ENCODE measurements around the gene BRAT1.

The BRAT1 gene

DNA sequence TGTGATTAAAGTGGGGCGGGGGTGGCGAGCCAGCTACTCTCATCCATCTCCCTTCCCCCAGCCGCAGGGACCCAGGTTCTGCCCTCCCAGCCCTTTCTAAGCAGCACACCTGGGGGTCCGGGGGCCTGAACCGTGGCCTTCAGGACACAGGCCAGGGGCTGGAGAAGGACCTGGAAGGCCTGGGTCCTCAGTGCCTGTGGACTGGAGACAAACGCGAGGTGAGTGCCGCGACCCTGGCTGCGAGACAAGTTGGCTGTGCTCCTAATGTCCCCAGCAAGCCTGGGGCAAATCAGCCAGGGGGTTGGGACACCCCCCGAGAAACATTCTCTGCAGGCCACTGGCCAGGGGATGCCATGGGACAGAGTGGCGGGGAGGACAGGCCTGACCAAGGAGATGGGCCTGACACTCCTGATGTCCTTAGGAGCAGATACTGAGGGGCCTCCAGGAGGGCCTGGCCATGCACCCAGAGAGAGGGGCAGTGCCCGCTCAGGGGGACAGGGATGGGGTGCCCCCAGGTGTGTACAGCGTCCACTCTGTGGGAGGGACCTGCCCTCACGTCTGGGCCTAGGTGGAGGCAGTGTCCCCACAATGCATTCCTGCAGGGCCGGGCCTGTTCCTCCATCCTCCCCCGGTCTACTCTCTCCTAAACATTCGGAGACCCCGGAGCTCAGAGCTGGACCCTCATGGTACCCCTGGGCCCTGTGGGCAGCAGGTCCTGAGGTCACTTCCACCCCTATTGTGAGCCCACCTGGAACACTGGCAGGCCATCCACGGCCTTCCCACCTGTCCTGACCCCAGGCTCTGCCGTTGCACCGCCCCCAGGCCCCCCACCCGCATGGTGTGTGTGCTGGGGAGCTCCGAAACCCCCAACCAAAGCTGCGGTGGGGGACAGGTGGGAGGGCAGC lies 13.1 kb downstream of the BRAT1 start:
- Histone ChIP-seq H3K27me3 (replicated peaks) (no peaks in the 10 kb centered on the region), H3K27ac (no peak overlapping the region), H3K4me3 (ENCODE audit: low read depth, low read length) (no peak overlapping the region), H3K36me3 (replicated peaks) (peaks cover 43% of the 10 kb centered on the region)
- DNase-seq: no peak
- TF ChIP-seq, protein P1, sequence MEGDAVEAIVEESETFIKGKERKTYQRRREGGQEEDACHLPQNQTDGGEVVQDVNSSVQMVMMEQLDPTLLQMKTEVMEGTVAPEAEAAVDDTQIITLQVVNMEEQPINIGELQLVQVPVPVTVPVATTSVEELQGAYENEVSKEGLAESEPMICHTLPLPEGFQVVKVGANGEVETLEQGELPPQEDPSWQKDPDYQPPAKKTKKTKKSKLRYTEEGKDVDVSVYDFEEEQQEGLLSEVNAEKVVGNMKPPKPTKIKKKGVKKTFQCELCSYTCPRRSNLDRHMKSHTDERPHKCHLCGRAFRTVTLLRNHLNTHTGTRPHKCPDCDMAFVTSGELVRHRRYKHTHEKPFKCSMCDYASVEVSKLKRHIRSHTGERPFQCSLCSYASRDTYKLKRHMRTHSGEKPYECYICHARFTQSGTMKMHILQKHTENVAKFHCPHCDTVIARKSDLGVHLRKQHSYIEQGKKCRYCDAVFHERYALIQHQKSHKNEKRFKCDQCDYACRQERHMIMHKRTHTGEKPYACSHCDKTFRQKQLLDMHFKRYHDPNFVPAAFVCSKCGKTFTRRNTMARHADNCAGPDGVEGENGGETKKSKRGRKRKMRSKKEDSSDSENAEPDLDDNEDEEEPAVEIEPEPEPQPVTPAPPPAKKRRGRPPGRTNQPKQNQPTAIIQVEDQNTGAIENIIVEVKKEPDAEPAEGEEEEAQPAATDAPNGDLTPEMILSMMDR (IDR thresholded peaks at IDR 0.05; ENCODE audit: low read depth, low read length, missing control alignments): no peak
- in situ Hi-C loops (cut with HindIII; ENCODE audit: low pct_ligation_motif_present, low sequenced_read_pairs): no loop called here

DNA sequence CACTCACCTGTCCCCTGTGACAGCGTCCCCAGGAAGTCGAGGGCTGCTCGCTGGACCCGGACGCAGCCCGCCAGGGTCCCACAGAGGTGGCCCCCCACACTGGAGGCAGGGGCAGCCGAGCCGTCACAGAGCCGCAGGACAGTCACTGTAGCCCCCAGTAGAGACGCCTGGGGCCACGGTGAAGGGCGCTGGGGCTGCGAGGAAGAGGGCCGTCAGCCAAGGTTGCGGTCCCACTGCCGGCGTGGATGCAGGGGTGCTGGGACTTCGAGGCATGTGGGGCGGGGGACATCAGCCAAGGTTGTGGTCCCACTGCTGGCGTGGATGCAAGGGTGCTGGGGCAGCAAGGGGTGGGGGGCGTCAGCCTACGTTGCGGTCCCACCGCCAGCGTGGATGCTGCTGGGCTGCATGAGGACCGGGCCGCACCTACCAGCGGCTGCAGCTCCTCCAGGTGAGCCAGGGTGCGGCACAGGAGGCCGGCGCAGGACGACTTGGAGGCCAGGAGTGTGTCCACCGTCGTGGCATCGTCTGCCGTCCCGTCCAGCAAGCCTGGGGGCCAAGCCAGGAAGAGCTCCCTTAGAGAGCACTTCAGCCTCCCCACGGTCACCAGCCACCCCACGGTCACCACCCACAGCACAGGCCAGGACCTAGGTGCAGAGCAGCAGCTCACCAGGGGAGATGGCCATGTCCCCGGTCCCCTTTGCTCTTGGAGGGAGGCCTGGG lies 13.9 kb downstream of the BRAT1 start:
- TF ChIP-seq, protein P1 (IDR thresholded peaks at IDR 0.05; ENCODE audit: low read depth, low read length, missing control alignments): no peak
- H3K4me3 ChIP-seq (ENCODE audit: low read depth, low read length): no peak overlapping the region
- no peak overlapping the region for H3K27ac ChIP-seq
- DNase-seq: no peak
- no peaks in the 10 kb centered on the region for H3K27me3 ChIP-seq (replicated peaks)
- peaks cover 38% of the 10 kb centered on the region for H3K36me3 ChIP-seq (replicated peaks)
- in situ Hi-C loops (cut with HindIII; ENCODE audit: low pct_ligation_motif_present, low sequenced_read_pairs): no loop called here

DNA sequence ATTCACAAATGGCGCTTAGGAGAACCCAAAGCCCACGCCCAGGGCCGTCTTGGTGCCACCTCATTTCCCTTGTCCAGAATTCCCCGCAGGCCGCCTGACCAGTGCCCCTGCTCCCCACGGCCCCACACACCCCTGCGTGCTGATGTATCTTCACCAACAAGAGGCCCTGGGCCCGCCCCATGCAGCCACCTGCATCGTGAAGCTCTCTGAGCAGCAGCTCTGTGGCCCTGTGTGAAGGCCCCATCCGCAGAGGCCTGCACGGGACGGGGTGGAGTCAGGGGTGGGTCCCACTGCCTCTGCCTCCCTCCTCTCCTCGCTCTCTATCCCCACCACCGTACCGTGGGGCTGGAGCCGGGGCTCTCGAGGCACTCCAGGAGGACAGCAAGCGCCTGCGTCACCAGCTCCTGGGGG lies 14.7 kb downstream of the BRAT1 start:
- no peaks in the 10 kb centered on the region for H3K27me3 ChIP-seq (replicated peaks)
- H3K36me3 ChIP-seq (replicated peaks): peaks cover 33% of the 10 kb centered on the region
- TF ChIP-seq, protein P1 (IDR thresholded peaks at IDR 0.05; ENCODE audit: low read depth, low read length, missing control alignments): no peak
- no peak overlapping the region for H3K27ac ChIP-seq
- in situ Hi-C loops (cut with HindIII; ENCODE audit: low pct_ligation_motif_present, low sequenced_read_pairs): no loop called here
- H3K4me3 ChIP-seq (ENCODE audit: low read depth, low read length): no peak overlapping the region
- no peak for DNase-seq

DNA sequence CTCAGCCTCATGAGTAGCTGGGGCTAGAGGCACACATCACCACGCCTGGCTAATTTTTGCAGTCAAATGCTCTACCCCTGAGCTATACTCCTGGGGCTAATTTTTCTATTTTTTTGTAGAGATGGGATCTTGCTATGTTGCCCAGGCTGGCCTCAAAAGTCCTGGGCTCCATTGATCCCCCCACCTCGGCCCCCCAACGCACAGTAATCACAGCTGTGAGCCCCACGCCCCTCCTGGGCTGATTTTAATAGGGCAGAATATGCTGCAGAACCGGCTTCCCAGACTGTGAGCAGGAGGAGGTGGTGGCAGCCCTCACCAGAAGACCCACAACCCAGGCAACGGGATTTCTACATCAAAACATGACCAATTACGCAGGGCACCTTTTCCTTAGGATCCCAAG lies 15.2 kb downstream of the BRAT1 start:
- DNase-seq: no peak
- no peaks in the 10 kb centered on the region for H3K27me3 ChIP-seq (replicated peaks)
- TF ChIP-seq, protein P1 (IDR thresholded peaks at IDR 0.05; ENCODE audit: low read depth, low read length, missing control alignments): no peak
- in situ Hi-C loops (cut with HindIII; ENCODE audit: low pct_ligation_motif_present, low sequenced_read_pairs): no loop called here
- peaks cover 33% of the 10 kb centered on the region for H3K36me3 ChIP-seq (replicated peaks)
- H3K27ac ChIP-seq: no peak overlapping the region
- no peak overlapping the region for H3K4me3 ChIP-seq (ENCODE audit: low read depth, low read length)

DNA sequence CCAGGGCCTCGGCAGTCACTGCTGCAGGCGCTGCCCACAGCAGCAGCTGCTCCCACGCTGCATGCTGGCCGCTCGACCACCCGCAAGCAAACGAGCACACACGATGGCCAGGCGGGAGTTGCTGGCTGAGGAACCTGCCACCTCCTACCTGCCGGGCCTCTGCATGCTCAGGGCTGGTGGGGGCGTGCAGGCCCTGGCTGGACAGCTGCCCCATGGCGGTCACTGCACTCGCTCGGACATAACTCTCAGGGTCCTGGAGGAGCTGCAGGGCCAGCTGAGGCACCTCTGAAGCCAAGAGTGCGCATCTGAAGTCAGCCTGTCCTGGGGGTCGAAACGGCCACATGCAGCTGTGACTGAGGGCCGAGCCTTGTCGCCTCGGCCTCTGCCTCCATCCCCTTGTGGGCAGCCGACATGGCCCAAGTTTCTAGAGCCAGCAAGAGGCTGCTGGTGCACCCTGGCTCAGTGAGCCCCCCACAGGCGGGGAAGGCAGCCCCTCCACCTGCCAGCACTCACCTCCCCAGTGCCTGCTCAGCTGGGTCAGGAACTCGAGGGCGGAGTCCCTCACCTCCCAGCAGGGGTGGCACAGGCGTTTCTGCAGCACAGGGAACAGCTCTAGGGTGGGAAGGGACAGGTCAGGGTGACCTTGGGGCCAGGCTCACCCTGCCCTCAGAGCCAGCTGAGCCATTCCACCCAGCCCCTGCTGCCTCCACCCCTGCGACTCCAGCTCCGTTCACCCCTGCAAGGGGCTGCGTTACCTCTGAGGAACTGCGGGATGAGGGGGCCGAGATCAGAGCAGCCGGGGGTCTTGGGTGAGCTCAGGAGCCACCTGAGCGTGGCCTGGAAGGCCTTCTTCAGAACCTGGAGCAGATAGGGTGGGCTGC lies 16.1 kb downstream of the BRAT1 start:
- no peaks in the 10 kb centered on the region for H3K27me3 ChIP-seq (replicated peaks)
- peaks cover 26% of the 10 kb centered on the region for H3K36me3 ChIP-seq (replicated peaks)
- no peak overlapping the region for H3K27ac ChIP-seq
- no peak for DNase-seq
- TF ChIP-seq, protein P1 (IDR thresholded peaks at IDR 0.05; ENCODE audit: low read depth, low read length, missing control alignments): no peak
- H3K4me3 ChIP-seq (ENCODE audit: low read depth, low read length): no peak overlapping the region
- in situ Hi-C loops (cut with HindIII; ENCODE audit: low pct_ligation_motif_present, low sequenced_read_pairs): no loop called here

Data from brain microvascular endothelial cell (primary cell).